GM12878 (cell line): Measurements from ENCODE around the gene DIDO1. TPM values are rescaled to one million over a fixed set of nuclear protein-coding genes. Genes with fewer than 3 reads are reported as not detected.

Source experiments
- ATAC-seq: fragments of 200-7000 bp; cut with Tn5 transposase; 3 replicates; pipeline ENCODE4 v1.9.1; 2020; ENCODE audit warnings: mild to moderate bottlenecking, moderate library complexity
- BruUV-seq: library from RNA; stranded (reverse); fragments of 400-500 nt; replicated peaks from 2 replicates; lab custom pipeline; 2021; lab: Mats Ljungman, UMichigan
- CTCF ChIA-PET: fragments of 300-600 bp; sonication (Branson Sonifier 250); formaldehyde crosslinking; extraction: SDS; loops from one replicate; lab custom pipeline; 2021; ENCODE audit warnings: inconsistent platforms; lab: Yijun Ruan, JAX
- POLR2A ChIA-PET: fragments of 350-600 bp; formaldehyde crosslinking; extraction: SDS; loops from one replicate; lab custom pipeline; 2021; ENCODE audit warnings: inconsistent platforms; lab: Charles Lee
- RAD21 ChIA-PET: fragments of 300-600 bp; sonication (Branson Sonifier 250); formaldehyde crosslinking; loops from one replicate; lab custom pipeline; 2023; ENCODE audit warnings: antibody characterized with exemption; ENCODE audit not compliant: unreplicated experiment; lab: Charles Lee
- SMC1A ChIA-PET: fragments of 300-600 bp; sonication (Branson Sonifier 250); formaldehyde crosslinking; loops from one replicate; lab custom pipeline; 2023; ENCODE audit not compliant: unreplicated experiment, uncharacterized antibody; lab: Charles Lee
- DNase-seq: peaks from one replicate; pipeline ENCODE4 v3.0.0-alpha.2; 2011; ENCODE audit warnings: low read depth, low spot score
- FAIRE-seq: peaks from 3 replicates; lab custom pipeline; 2011; peaks lifted over from hg19 to GRCh38; lab: Jason Lieb, UNC
- H2AFZ ChIP-seq: 2 replicates; pipeline ENCODE4 v1.6.0; 2011; ENCODE audit warnings: low read depth, low read length, control low read depth; ENCODE audit not compliant: control insufficient read depth
- H3K27ac ChIP-seq: 2 replicates; pipeline ENCODE4 v1.5.1; 2011; ENCODE audit warnings: control low read depth; ENCODE audit not compliant: control insufficient read depth, insufficient read depth
- H3K27me3 ChIP-seq, 2 experiments: replicated peaks in 1 of 2; 2 replicates each; pipeline versions ENCODE4 v1.6.0 to v1.6.1; 2011; ENCODE audit warnings: low read length in 1 of 2; ENCODE audit not compliant: control insufficient read depth in 2 of 2, insufficient read depth in 2 of 2
- H3K36me3 ChIP-seq, 2 experiments: 2 replicates each; pipeline ENCODE4 v1.5.1; 2011; ENCODE audit warnings: low read length in 1 of 2; ENCODE audit not compliant: control insufficient read depth in 2 of 2, insufficient read depth in 2 of 2
- H3K4me1 ChIP-seq: 2 replicates; pipeline ENCODE4 v1.6.1; 2011; ENCODE audit warnings: mild to moderate bottlenecking, low read length, moderate library complexity, mixed read lengths; ENCODE audit not compliant: control insufficient read depth, insufficient read depth
- H3K4me2 ChIP-seq: 2 replicates; pipeline ENCODE4 v1.6.0; 2011; ENCODE audit warnings: control low read depth; ENCODE audit not compliant: control insufficient read depth, insufficient read depth
- H3K4me3 ChIP-seq: fragments of 200-600 bp; sonication (generic); 2 replicates; pipeline ENCODE4 v1.5.1; 2016
- H3K79me2 ChIP-seq: 2 replicates; pipeline ENCODE4 v1.6.0; 2011; ENCODE audit warnings: low read length; ENCODE audit not compliant: control insufficient read depth, insufficient read depth
- H3K9ac ChIP-seq: 2 replicates; pipeline ENCODE4 v1.8.0; 2011; ENCODE audit warnings: low read length, control low read depth, mixed read lengths; ENCODE audit not compliant: control insufficient read depth, insufficient read depth
- H3K9me3 ChIP-seq: replicated peaks from 3 replicates; pipeline ENCODE4 v1.5.1; 2011; ENCODE audit warnings: mild to moderate bottlenecking, low read length; ENCODE audit not compliant: control insufficient read depth, insufficient read depth
- H4K20me1 ChIP-seq: 2 replicates; pipeline ENCODE4 v1.6.0; 2011; ENCODE audit not compliant: control insufficient read depth, insufficient read depth
- BACH1 ChIP-seq: fragments of 450-650 bp; IDR thresholded peaks from 2 replicates; pipeline ENCODE4 v1.6.1; 2017; ENCODE audit warnings: mild to moderate bottlenecking, borderline replicate concordance
- BCL11A ChIP-seq: IDR thresholded peaks from 2 replicates; pipeline ENCODE4 v1.6.1; 2011; ENCODE audit warnings: low read depth, low read length
- HDAC2 ChIP-seq: fragments of 200-600 bp; sonication (generic); IDR thresholded peaks from 2 replicates; pipeline ENCODE4 v1.6.1; 2017
- IRF4 ChIP-seq: IDR thresholded peaks from 2 replicates; pipeline ENCODE4 v1.6.1; 2011; ENCODE audit warnings: low read depth, low read length
- KDM1A ChIP-seq: fragments of 200-600 bp; sonication (generic); IDR thresholded peaks from 2 replicates; pipeline ENCODE4 v1.6.1; 2016; ENCODE audit warnings: borderline replicate concordance
- RBBP5 ChIP-seq: fragments of 200-600 bp; sonication (generic); conservative IDR thresholded peaks from 2 replicates; pipeline ENCODE4 v1.6.1; 2016
- REST ChIP-seq: IDR thresholded peaks from 2 replicates; pipeline ENCODE4 v1.6.1; 2012; ENCODE audit warnings: mild to moderate bottlenecking, low read depth, low read length
- WGBS: methylation state at CpG from one replicate; pipeline ENCODE4 v1.1.6; 2016; ENCODE audit warnings: low lambda C conversion rate; ENCODE audit not compliant: insufficient replicate concordance, insufficient coverage; ENCODE audit errors: missing lambda C conversion rate; 5-methylcytosine and 5-hydroxymethylcytosine counted together
- in situ Hi-C: fragments of 300-500 bp; cut with MboI; formaldehyde crosslinking; loops from 9 replicates; pipeline ENCODE4 v1.14.3; 2018; ENCODE audit warnings: mixed read lengths
- intact Hi-C: fragments of 100-400 bp; cut with micrococcal nuclease; formaldehyde crosslinking; loops from one replicate; pipeline ENCODE4 v1.14.2; 2022; ENCODE audit not compliant: unreplicated experiment
- polyA plus RNA-seq, 11 experiments: library from polyadenylated mRNA; depleted of rRNA in 4 of 11; unstranded in 6 of 11; stranded (reverse) in 5 of 11; fragments of >200 nt; fragmentation: Nextera tagmentation in 4 of 11; fragmentation: Illumina TruSeq in 1 of 11; extraction: Ambion mirVana in 4 of 11; extraction: Trizol in 1 of 11; gene quantifications; 1 replicate in 1 of 11; 2 replicates in 10 of 11; pipeline versions ENCODE4 v1.2.1 to v1.2.3, GENCODE V29; 2011 to 2016; ENCODE audit warnings: inconsistent platforms in 2 of 11, missing spikeins in 2 of 11, low read depth in 1 of 11
- total RNA-seq, 4 experiments: library from RNA; depleted of rRNA in 3 of 4; stranded (reverse); fragments of >200 nt in 3 of 4; fragmentation: Illumina TruSeq in 1 of 4; extraction: Trizol in 1 of 4; gene quantifications; 2 replicates each; pipeline versions ENCODE4 v1.2.1 to v1.2.3, GENCODE V29; 2013 to 2021

Gene DIDO1
- total and polyA plus RNA-seq, 10 of the 15 experiments (the other 5 are each of a cell fraction or from before 2014, with no cell fraction given) = 5.5 to 56.4 (median 38.4) TPM

- WGBS = 98% methylated on average over 8 of the region's 8 CpGs
- Histone ChIP-seq H3K4me1 (no peaks in the 10 kb centered on the region), H3K27me3 (no peaks in the 10 kb centered on the region), H3K27ac (no peak overlapping the region), H3K9me3 (no peaks in the 10 kb centered on the region), H3K4me3 (no peak overlapping the region), H3K79me2 (no peaks in the 10 kb centered on the region; the same call in none of the 2 replicates), H3K9ac (no peak overlapping the region), H3K36me3 (peaks cover 16 to 30% of the 10 kb centered on the region in 2 experiments; a peak in 3 of 4 replicates), H2AFZ (no peak overlapping the region), H4K20me1 (no peaks in the 10 kb centered on the region), H3K4me2 (no peak overlapping the region)
- SMC1A ChIA-PET = no interaction called here
- DNase-seq (no peak), FAIRE-seq (no peak), ATAC-seq (no peak)
- no TSS peak for BruUV-seq
- TF ChIP-seq IRF4 (no peak), HDAC2 (no peak), BCL11A (no peak)
- in situ Hi-C loops (no loop called here), intact Hi-C loops (no loop called here)
- CTCF ChIA-PET = interaction anchor here (0.7 to 1.2 kb wide), 2 partner anchors 11 to 139 kb away, joined by 3 read pairs; no protein-coding TSS in a partner anchor
- RAD21 ChIA-PET = no interaction called here
- POLR2A ChIA-PET = no interaction called here
Measured at GRCh38 chr20:62961799-62962198, 35.5 kb upstream of the DIDO1 start.

- intact Hi-C loops = no loop called here
- Histone ChIP-seq H3K36me3 (peaks cover 16 to 34% of the 10 kb centered on the region in 2 experiments; a peak in 3 of 4 replicates), H3K4me2 (no peak overlapping the region), H3K79me2 (no peaks in the 10 kb centered on the region; the same call in none of the 2 replicates), H3K9ac (no peak overlapping the region), H3K4me1 (no peaks in the 10 kb centered on the region), H4K20me1 (no peaks in the 10 kb centered on the region), H3K9me3 (no peaks in the 10 kb centered on the region), H3K27ac (no peak overlapping the region), H2AFZ (no peak overlapping the region), H3K4me3 (no peak overlapping the region), H3K27me3 (no peaks in the 10 kb centered on the region)
- DNase-seq (no peak), ATAC-seq (no peak), FAIRE-seq (no peak)
- no TSS peak for BruUV-seq
- CTCF ChIA-PET = interaction anchor here (1.2 kb wide), 1 partner anchor 138 kb away, joined by 3 read pairs; no protein-coding TSS in a partner anchor
- RAD21 ChIA-PET = no interaction called here
- in situ Hi-C loops = no loop called here
- TF ChIP-seq KDM1A = no peak
- no peak for TF ChIP-seq BACH1
- no peak for TF ChIP-seq REST
- no peak for TF ChIP-seq RBBP5
- SMC1A ChIA-PET = no interaction called here
- POLR2A ChIA-PET = no interaction called here
- WGBS = 93% methylated on average over 15 of the region's 19 CpGs
Measured at GRCh38 chr20:62961310-62961783, 35.0 kb upstream of the DIDO1 start.
